IgD-negative memory B cell (primary cell): ENCODE measurements around the gene FLYWCH1. TPM values are rescaled to one million over a fixed set of nuclear protein-coding genes. Genes with fewer than 3 reads are reported as not detected.

Experiments used
- H3K27ac Mint-ChIP-seq, 3 donors: one replicate each; pipeline ENCODE4 v1.8.0; 2020 to 2022; ENCODE audit warnings: mild to moderate bottlenecking in 3 of 3, mixed read lengths in 3 of 3, moderate library complexity in 1 of 3
- H3K27me3 Mint-ChIP-seq: one replicate; pipeline ENCODE4 v1.8.0; 2021; ENCODE audit warnings: mixed read lengths
- H3K36me3 Mint-ChIP-seq: one replicate; pipeline ENCODE4 v1.8.0; 2020; ENCODE audit warnings: mild to moderate bottlenecking, mixed read lengths
- H3K4me1 Mint-ChIP-seq, 3 donors: one replicate each; pipeline ENCODE4 v1.8.0; 2020 to 2022; ENCODE audit warnings: mixed read lengths in 3 of 3, mild to moderate bottlenecking in 1 of 3
- H3K4me3 Mint-ChIP-seq, 4 donors: one replicate each; pipeline ENCODE4 v1.8.0; 2020 to 2022; ENCODE audit warnings: mild to moderate bottlenecking in 4 of 4, mixed read lengths in 4 of 4, moderate library complexity in 3 of 4
- H3K9me3 Mint-ChIP-seq, 3 donors: one replicate each; pipeline ENCODE4 v1.8.0; 2020 to 2021; ENCODE audit warnings: mixed read lengths in 3 of 3, mild to moderate bottlenecking in 1 of 3
- polyA plus RNA-seq: library from polyadenylated mRNA; unstranded; fragments of 300-500 nt; fragmentation: Illumina TruSeq; gene quantifications from one replicate; pipeline ENCODE4 v1.2.3, GENCODE V29; 2021

Gene FLYWCH1
- polyA plus RNA-seq, 1 donor from 2014 or later, result 14.8 TPM

GRCh38 chr16:2948807-2949704 lies 37.3 kb downstream of the FLYWCH1 start:
- H3K27me3 Mint-ChIP-seq, result peaks cover 9% of the 10 kb centered on the region
- H3K36me3 Mint-ChIP-seq, result no peaks in the 10 kb centered on the region
- H3K9me3 Mint-ChIP-seq, result no peaks in the 10 kb centered on the region
- H3K4me3 Mint-ChIP-seq, result no peak overlapping the region
- H3K27ac Mint-ChIP-seq, result no peak overlapping the region
- H3K4me1 Mint-ChIP-seq, result peaks cover 0 to 7% (median 0%) of the 10 kb centered on the region in 3 donors

GRCh38 chr16:2949705-2950352 lies 38.1 kb downstream of the FLYWCH1 start:
- Mint-ChIP-seq H3K36me3 (no peaks in the 10 kb centered on the region), H3K27ac (no peak overlapping the region), H3K4me3 (no peak overlapping the region), H3K4me1 (peaks cover 0 to 10% (median 0%) of the 10 kb centered on the region in 3 donors), H3K27me3 (peaks cover 13% of the 10 kb centered on the region), H3K9me3 (no peaks in the 10 kb centered on the region)

- peaks cover 0 to 10% (median 0%) of the 10 kb centered on the region in 3 donors for H3K4me1 Mint-ChIP-seq
- H3K4me3 Mint-ChIP-seq, result no peak overlapping the region
- H3K9me3 Mint-ChIP-seq, result no peaks in the 10 kb centered on the region
These were observed 38.6 kb downstream of the FLYWCH1 start for GRCh38 chr16:2950353-2950724.

GRCh38 chr16:2950773-2951172 lies 39.0 kb downstream of the FLYWCH1 start:
- Mint-ChIP-seq H3K27ac (no peak overlapping the region), H3K9me3 (no peaks in the 10 kb centered on the region)

More at GRCh38 chr16:2950353-2950724, 38.6 kb downstream of the FLYWCH1 start:
- no peaks in the 10 kb centered on the region for H3K36me3 Mint-ChIP-seq
- H3K27ac Mint-ChIP-seq, result no peak overlapping the region
- peaks cover 13% of the 10 kb centered on the region for H3K27me3 Mint-ChIP-seq

GRCh38 chr16:2952679-2953078 lies 40.9 kb downstream of the FLYWCH1 start:
- Mint-ChIP-seq H3K27me3 (peaks cover 27% of the 10 kb centered on the region), H3K9me3 (no peaks in the 10 kb centered on the region)

More at GRCh38 chr16:2950773-2951172, 39.0 kb downstream of the FLYWCH1 start:
- no peak overlapping the region for H3K4me3 Mint-ChIP-seq
- H3K4me1 Mint-ChIP-seq, result peaks cover 0 to 10% (median 0%) of the 10 kb centered on the region in 3 donors
- H3K27me3 Mint-ChIP-seq, result peaks cover 13% of the 10 kb centered on the region
- no peaks in the 10 kb centered on the region for H3K36me3 Mint-ChIP-seq

GRCh38 chr16:2953706-2954627 lies 42.2 kb downstream of the FLYWCH1 start:
- Mint-ChIP-seq H3K27me3 (peaks cover 31% of the 10 kb centered on the region), H3K4me3 (peak overlapping the region in 1 of 4 donors; percentile 9), H3K9me3 (no peaks in the 10 kb centered on the region), H3K27ac (peak overlapping the region; percentile 32 to 76 (median 74)), H3K36me3 (no peaks in the 10 kb centered on the region), H3K4me1 (peaks cover 2 to 12% (median 4%) of the 10 kb centered on the region in 3 donors)

More at GRCh38 chr16:2952679-2953078, 40.9 kb downstream of the FLYWCH1 start:
- Mint-ChIP-seq H3K4me3 (no peak overlapping the region), H3K36me3 (no peaks in the 10 kb centered on the region), H3K27ac (no peak overlapping the region), H3K4me1 (peaks cover 2 to 12% (median 4%) of the 10 kb centered on the region in 3 donors)

- Mint-ChIP-seq H3K9me3 (no peaks in the 10 kb centered on the region), H3K36me3 (no peaks in the 10 kb centered on the region), H3K4me3 (no peak overlapping the region), H3K4me1 (peaks cover 2 to 12% (median 4%) of the 10 kb centered on the region in 3 donors), H3K27ac (no peak overlapping the region), H3K27me3 (peaks cover 35% of the 10 kb centered on the region)
These were observed 43.1 kb downstream of the FLYWCH1 start for GRCh38 chr16:2954656-2955381.

- H3K4me1 Mint-ChIP-seq, result peaks cover 2 to 12% (median 4%) of the 10 kb centered on the region in 3 donors
These were observed 43.7 kb downstream of the FLYWCH1 start for GRCh38 chr16:2955438-2955778.

GRCh38 chr16:2955779-2956578 lies 44.2 kb downstream of the FLYWCH1 start:
- no peaks in the 10 kb centered on the region for H3K36me3 Mint-ChIP-seq
- peaks cover 38% of the 10 kb centered on the region for H3K27me3 Mint-ChIP-seq
- H3K9me3 Mint-ChIP-seq, result no peaks in the 10 kb centered on the region
- H3K4me3 Mint-ChIP-seq, result no peak overlapping the region
- H3K4me1 Mint-ChIP-seq, result peaks cover 2 to 12% (median 4%) of the 10 kb centered on the region in 3 donors
- H3K27ac Mint-ChIP-seq, result no peak overlapping the region

More at GRCh38 chr16:2955438-2955778, 43.7 kb downstream of the FLYWCH1 start:
- Mint-ChIP-seq H3K9me3 (no peaks in the 10 kb centered on the region), H3K27me3 (peaks cover 35% of the 10 kb centered on the region), H3K36me3 (no peaks in the 10 kb centered on the region), H3K4me3 (no peak overlapping the region), H3K27ac (no peak overlapping the region)

- Mint-ChIP-seq H3K9me3 (no peaks in the 10 kb centered on the region), H3K27ac (peak overlapping the region in 1 of 3 donors; percentile 48), H3K36me3 (no peaks in the 10 kb centered on the region)
These were observed 44.8 kb downstream of the FLYWCH1 start for GRCh38 chr16:2956579-2956956.

GRCh38 chr16:2959206-2959605 lies 47.5 kb downstream of the FLYWCH1 start:
- Mint-ChIP-seq H3K4me1 (peaks cover 4 to 10% (median 6%) of the 10 kb centered on the region in 3 donors), H3K4me3 (no peak overlapping the region), H3K27ac (peak overlapping the region in 1 of 3 donors; percentile 35), H3K9me3 (no peaks in the 10 kb centered on the region), H3K36me3 (no peaks in the 10 kb centered on the region), H3K27me3 (peaks cover 36% of the 10 kb centered on the region)

More at GRCh38 chr16:2956579-2956956, 44.8 kb downstream of the FLYWCH1 start:
- H3K27me3 Mint-ChIP-seq, result peaks cover 39% of the 10 kb centered on the region
- peaks cover 2 to 12% (median 4%) of the 10 kb centered on the region in 3 donors for H3K4me1 Mint-ChIP-seq
- no peak overlapping the region for H3K4me3 Mint-ChIP-seq

- Mint-ChIP-seq H3K9me3 (no peaks in the 10 kb centered on the region), H3K4me1 (peaks cover 8 to 11% (median 9%) of the 10 kb centered on the region in 3 donors), H3K27ac (no peak overlapping the region), H3K4me3 (peak overlapping the region in 2 of 4 donors; percentile 3 to 17), H3K36me3 (no peaks in the 10 kb centered on the region), H3K27me3 (peaks cover 38% of the 10 kb centered on the region)
These were observed 48.7 kb downstream of the FLYWCH1 start for GRCh38 chr16:2960183-2961010.
